ENCODE measurements around the gene TNRC6A.
"Not testable (repeated sequence)": the region's sequence is repeated elsewhere in the genome, so short reads cannot be mapped to it uniquely, and the experiment has no call there.

Gene TNRC6A

GRCh38 chr16:24742610-24743009 lies 13.2 kb downstream of the TNRC6A start:
- H3K36me3 ChIP-seq (replicated peaks in 1 of 2; ENCODE audit: control insufficient read depth in 2 of 2, insufficient read depth in 2 of 2, low read length in 2 of 2) = peaks cover 1 to 79% of the 10 kb centered on the region in 2 donors
- H3K23ac ChIP-seq (ENCODE audit: low read depth, low read length, poor library complexity); H3K9me3 ChIP-seq (replicated peaks in 1 of 2; ENCODE audit: control insufficient read depth in 2 of 2, insufficient read depth in 1 of 2, low read depth in 1 of 2, low read length in 2 of 2); H3K18ac ChIP-seq (ENCODE audit: low read length); H2BK15ac ChIP-seq (ENCODE audit: low read length); H3K79me1 ChIP-seq (ENCODE audit: low read depth, low read length); H3K9ac ChIP-seq (ENCODE audit: low read depth, low read length, poor library complexity); H3K27ac ChIP-seq (replicated peaks; ENCODE audit: low read length); H3K4me1 ChIP-seq (ENCODE audit: control insufficient read depth in 2 of 2, insufficient read depth in 1 of 2, low read depth in 1 of 2, low read length in 2 of 2); H3K14ac ChIP-seq (ENCODE audit: low read length); DNase-seq (ENCODE audit: low spot score); H2BK120ac ChIP-seq (ENCODE audit: low read depth, low read length); H3K4ac ChIP-seq (ENCODE audit: low read length); H4K8ac ChIP-seq (ENCODE audit: low read depth, low read length); H4K91ac ChIP-seq (ENCODE audit: low read depth, low read length, poor library complexity); H2AFZ ChIP-seq (ENCODE audit: low read length); H2AK5ac ChIP-seq (ENCODE audit: low read depth, low read length); H2BK5ac ChIP-seq (ENCODE audit: low read length); H3K27me3 ChIP-seq (ENCODE audit: control insufficient read depth in 3 of 3, insufficient read depth in 3 of 3, low read depth in 1 of 3, low read length in 3 of 3); H2BK12ac ChIP-seq (ENCODE audit: low read length); H3K4me3 ChIP-seq (ENCODE audit: low read length in 2 of 2); H3K4me2 ChIP-seq (ENCODE audit: insufficient read depth, low read length, poor library complexity, severe bottlenecking): not testable (repeated sequence)
- no CpG with 5 or more reads among the region's 8 CpGs for WGBS, 2 donors (ENCODE audit: extremely low coverage in 2 of 2, insufficient read length in 2 of 2, insufficient replicate concordance in 1 of 2)

- no peak overlapping the region for H3K14ac ChIP-seq (ENCODE audit: low read length)
- no peak overlapping the region for H2BK15ac ChIP-seq (ENCODE audit: low read length)
- peaks cover 1 to 76% of the 10 kb centered on the region in 2 donors for H3K36me3 ChIP-seq (replicated peaks in 1 of 2; ENCODE audit: control insufficient read depth in 2 of 2, insufficient read depth in 2 of 2, low read length in 2 of 2)
- H2BK120ac ChIP-seq (ENCODE audit: low read depth, low read length) = no peak overlapping the region
- H3K23ac ChIP-seq (ENCODE audit: low read depth, low read length, poor library complexity) = no peak overlapping the region
- no peaks in the 10 kb centered on the region for H3K79me1 ChIP-seq (ENCODE audit: low read depth, low read length)
- H4K91ac ChIP-seq (ENCODE audit: low read depth, low read length, poor library complexity) = no peak overlapping the region
- no peak overlapping the region for H2AK5ac ChIP-seq (ENCODE audit: low read depth, low read length)
- no peak overlapping the region for H3K27ac ChIP-seq (replicated peaks; ENCODE audit: low read length)
- H3K4me2 ChIP-seq (ENCODE audit: insufficient read depth, low read length, poor library complexity, severe bottlenecking) = no peak overlapping the region
- no peak overlapping the region for H2BK12ac ChIP-seq (ENCODE audit: low read length)
- H3K9ac ChIP-seq (ENCODE audit: low read depth, low read length, poor library complexity) = no peak overlapping the region
- no peaks in the 10 kb centered on the region for H3K9me3 ChIP-seq (replicated peaks in 1 of 2; ENCODE audit: control insufficient read depth in 2 of 2, insufficient read depth in 1 of 2, low read depth in 1 of 2, low read length in 2 of 2)
- no peak for DNase-seq (ENCODE audit: low spot score)
- H2BK5ac ChIP-seq (ENCODE audit: low read length) = no peak overlapping the region
- H3K4me1 ChIP-seq (ENCODE audit: control insufficient read depth in 2 of 2, insufficient read depth in 1 of 2, low read depth in 1 of 2, low read length in 2 of 2) = peaks cover 3 to 7% of the 10 kb centered on the region in 2 donors
- H3K4ac ChIP-seq (ENCODE audit: low read length) = no peak overlapping the region
- no peak overlapping the region for H3K18ac ChIP-seq (ENCODE audit: low read length)
- no peak overlapping the region for H2AFZ ChIP-seq (ENCODE audit: low read length)
- no peak overlapping the region for H4K8ac ChIP-seq (ENCODE audit: low read depth, low read length)
- H3K4me3 ChIP-seq (ENCODE audit: low read length in 2 of 2) = no peak overlapping the region
- H3K27me3 ChIP-seq (ENCODE audit: control insufficient read depth in 3 of 3, insufficient read depth in 3 of 3, low read depth in 1 of 3, low read length in 3 of 3) = no peaks in the 10 kb centered on the region
Observed at GRCh38 chr16:24745391-24745790, 15.9 kb downstream of the TNRC6A start.

GRCh38 chr16:24745791-24746190 lies 16.3 kb downstream of the TNRC6A start:
- no CpG with 5 or more reads among the region's 2 CpGs for WGBS, 2 donors (ENCODE audit: extremely low coverage in 2 of 2, insufficient read length in 2 of 2, insufficient replicate concordance in 1 of 2)
- Histone ChIP-seq H4K91ac (ENCODE audit: low read depth, low read length, poor library complexity) (no peak overlapping the region), H3K9me3 (replicated peaks in 1 of 2; ENCODE audit: control insufficient read depth in 2 of 2, insufficient read depth in 1 of 2, low read depth in 1 of 2, low read length in 2 of 2) (no peaks in the 10 kb centered on the region), H3K36me3 (replicated peaks in 1 of 2; ENCODE audit: control insufficient read depth in 2 of 2, insufficient read depth in 2 of 2, low read length in 2 of 2) (peaks cover 1 to 77% of the 10 kb centered on the region in 2 donors), H2BK12ac (ENCODE audit: low read length) (no peak overlapping the region), H2BK120ac (ENCODE audit: low read depth, low read length) (no peak overlapping the region), H3K14ac (ENCODE audit: low read length) (no peak overlapping the region), H2AK5ac (ENCODE audit: low read depth, low read length) (no peak overlapping the region), H2AFZ (ENCODE audit: low read length) (no peak overlapping the region), H3K4me2 (ENCODE audit: insufficient read depth, low read length, poor library complexity, severe bottlenecking) (no peak overlapping the region), H3K27me3 (ENCODE audit: control insufficient read depth in 3 of 3, insufficient read depth in 3 of 3, low read depth in 1 of 3, low read length in 3 of 3) (no peaks in the 10 kb centered on the region), H3K79me1 (ENCODE audit: low read depth, low read length) (no peaks in the 10 kb centered on the region), H3K9ac (ENCODE audit: low read depth, low read length, poor library complexity) (no peak overlapping the region), H3K4ac (ENCODE audit: low read length) (no peak overlapping the region), H3K4me3 (ENCODE audit: low read length in 2 of 2) (no peak overlapping the region), H3K23ac (ENCODE audit: low read depth, low read length, poor library complexity) (no peak overlapping the region), H3K27ac (replicated peaks; ENCODE audit: low read length) (no peak overlapping the region), H3K4me1 (ENCODE audit: control insufficient read depth in 2 of 2, insufficient read depth in 1 of 2, low read depth in 1 of 2, low read length in 2 of 2) (peaks cover 3 to 7% of the 10 kb centered on the region in 2 donors), H3K18ac (ENCODE audit: low read length) (no peak overlapping the region), H2BK5ac (ENCODE audit: low read length) (no peak overlapping the region), H2BK15ac (ENCODE audit: low read length) (no peak overlapping the region), H4K8ac (ENCODE audit: low read depth, low read length) (no peak overlapping the region)
- no peak for DNase-seq (ENCODE audit: low spot score)

- DNase-seq (ENCODE audit: low spot score) = no peak
- Histone ChIP-seq H2BK5ac (ENCODE audit: low read length) (no peak overlapping the region), H2AFZ (ENCODE audit: low read length) (no peak overlapping the region), H3K36me3 (replicated peaks in 1 of 2; ENCODE audit: control insufficient read depth in 2 of 2, insufficient read depth in 2 of 2, low read length in 2 of 2) (peaks cover 1 to 70% of the 10 kb centered on the region in 2 donors), H3K4ac (ENCODE audit: low read length) (no peak overlapping the region), H3K14ac (ENCODE audit: low read length) (no peak overlapping the region), H3K4me3 (ENCODE audit: low read length in 2 of 2) (no peak overlapping the region), H3K18ac (ENCODE audit: low read length) (no peak overlapping the region), H3K27ac (replicated peaks; ENCODE audit: low read length) (no peak overlapping the region), H3K4me2 (ENCODE audit: insufficient read depth, low read length, poor library complexity, severe bottlenecking) (no peak overlapping the region), H2BK15ac (ENCODE audit: low read length) (no peak overlapping the region), H3K23ac (ENCODE audit: low read depth, low read length, poor library complexity) (no peak overlapping the region), H3K9ac (ENCODE audit: low read depth, low read length, poor library complexity) (no peak overlapping the region), H2AK5ac (ENCODE audit: low read depth, low read length) (no peak overlapping the region), H2BK12ac (ENCODE audit: low read length) (no peak overlapping the region), H4K8ac (ENCODE audit: low read depth, low read length) (no peak overlapping the region), H3K9me3 (replicated peaks in 1 of 2; ENCODE audit: control insufficient read depth in 2 of 2, insufficient read depth in 1 of 2, low read depth in 1 of 2, low read length in 2 of 2) (no peaks in the 10 kb centered on the region), H3K79me1 (ENCODE audit: low read depth, low read length) (no peaks in the 10 kb centered on the region), H3K27me3 (ENCODE audit: control insufficient read depth in 3 of 3, insufficient read depth in 3 of 3, low read depth in 1 of 3, low read length in 3 of 3) (no peaks in the 10 kb centered on the region), H3K4me1 (ENCODE audit: control insufficient read depth in 2 of 2, insufficient read depth in 1 of 2, low read depth in 1 of 2, low read length in 2 of 2) (peaks cover 7% of the 10 kb centered on the region in 2 donors), H2BK120ac (ENCODE audit: low read depth, low read length) (no peak overlapping the region), H4K91ac (ENCODE audit: low read depth, low read length, poor library complexity) (no peak overlapping the region)
- no CpG with 5 or more reads among the region's 2 CpGs for WGBS, 2 donors (ENCODE audit: extremely low coverage in 2 of 2, insufficient read length in 2 of 2, insufficient replicate concordance in 1 of 2)
Observed at GRCh38 chr16:24747441-24747840, 18.0 kb downstream of the TNRC6A start.

Measured in neuronal stem cell (in vitro differentiated cells).